Vagina (tissue), 2 donors: ENCODE measurements around the gene DCDC2C. TPM values are rescaled to one million over a fixed set of nuclear protein-coding genes. Genes with fewer than 3 reads are reported as not detected.
A peak's percentile ranks its signal among the peaks of the same experiment; 100 is the strongest.

ENCODE experiments used
- DNase-seq, 2 donors: peaks; one replicate each; pipeline ENCODE4 v3.0.0-alpha.2; 2017; ENCODE audit errors: extremely low spot score in 2 of 2
- H3K27ac ChIP-seq: fragments of 200-600 bp; sonication (generic); one replicate; pipeline ENCODE4 v1.5.1; 2019
- H3K27me3 ChIP-seq: fragments of 200-600 bp; sonication (generic); one replicate; pipeline ENCODE4 v1.5.1; 2019
- H3K36me3 ChIP-seq, 2 donors: fragments of 200-600 bp; sonication (generic); one replicate each; pipeline ENCODE4 v1.5.1; 2017 to 2019
- H3K4me1 ChIP-seq: fragments of 200-600 bp; sonication (generic); one replicate; pipeline ENCODE4 v1.5.1; 2019
- H3K4me3 ChIP-seq, 2 donors: fragments of 200-600 bp; sonication (generic); 1 replicate in 1 of 2; 2 replicates in 1 of 2; pipeline ENCODE4 v1.5.1; 2016 to 2019
- H3K9me3 ChIP-seq: fragments of 200-600 bp; sonication (generic); one replicate; pipeline ENCODE4 v1.5.1; 2019
- CTCF ChIP-seq, 3 experiments: fragments of 450-650 bp in 2 of 3; fragments of 200-600 bp in 1 of 3; sonication (generic) in 1 of 3; IDR thresholded peaks; one replicate each; pipeline ENCODE4 v1.5.1; 2017 to 2019; ENCODE audit warnings: antibody characterized with exemption in 3 of 3, mild to moderate bottlenecking in 2 of 3, moderate library complexity in 2 of 3
- POLR2A ChIP-seq, 2 donors: fragments of 450-650 bp; IDR thresholded peaks; one replicate each; pipeline ENCODE4 v1.6.1; 2017; ENCODE audit warnings: antibody characterized with exemption in 2 of 2, mild to moderate bottlenecking in 2 of 2, moderate library complexity in 2 of 2
- POLR2AphosphoS5 ChIP-seq, 2 donors: sonication (generic); formaldehyde crosslinking; IDR thresholded peaks; one replicate each; pipeline ENCODE4 v1.9.0; 2017; ENCODE audit warnings: antibody characterized with exemption in 2 of 2, mild to moderate bottlenecking in 2 of 2, low read depth in 1 of 2; ENCODE audit not compliant: insufficient read depth in 1 of 2
- intact Hi-C: fragments of 100-400 bp; cut with DNase I; formaldehyde crosslinking; loops from one replicate; pipeline ENCODE4 v1.15.1; 2023
- total RNA-seq: library from RNA; depleted of rRNA; stranded (reverse); fragments of >200 nt; gene quantifications from one replicate; pipeline ENCODE4 v1.2.3, GENCODE V29; 2016

Gene DCDC2C
- total RNA-seq, 1 donor from 2014 or later, result not detected

- Histone ChIP-seq H3K27ac (no peak overlapping the region), H3K4me3 (no peak overlapping the region), H3K36me3 (no peaks in the 10 kb centered on the region), H3K27me3 (no peaks in the 10 kb centered on the region), H3K9me3 (no peaks in the 10 kb centered on the region), H3K4me1 (no peaks in the 10 kb centered on the region)
- intact Hi-C loops, result no loop called here
- no peak for TF ChIP-seq POLR2AphosphoS5 (IDR thresholded peaks at IDR 0.05; ENCODE audit: insufficient read depth in 1 of 2, low read depth in 1 of 2)
- peak; percentile 42 to 43 for DNase-seq
These were observed 32.7 kb downstream of the DCDC2C start for GRCh38 chr2:3736112-3736511.

GRCh38 chr2:3737128-3737527, 33.8 kb downstream of the DCDC2C start:
- H3K27ac ChIP-seq, result no peak overlapping the region
- intact Hi-C loops, result no loop called here

GRCh38 chr2:3738454-3738853, 35.1 kb downstream of the DCDC2C start:
- no peaks in the 10 kb centered on the region for H3K36me3 ChIP-seq
- DNase-seq, result no peak
- intact Hi-C loops, result no loop called here

More at GRCh38 chr2:3737128-3737527, 33.8 kb downstream of the DCDC2C start:
- Histone ChIP-seq H3K4me3 (no peak overlapping the region), H3K36me3 (no peaks in the 10 kb centered on the region), H3K27me3 (no peaks in the 10 kb centered on the region), H3K9me3 (no peaks in the 10 kb centered on the region), H3K4me1 (no peaks in the 10 kb centered on the region)
- DNase-seq, result peak; percentile 42 to 72
- TF ChIP-seq POLR2AphosphoS5 (IDR thresholded peaks at IDR 0.05; ENCODE audit: insufficient read depth in 1 of 2, low read depth in 1 of 2) (no peak), CTCF (IDR thresholded peaks at IDR 0.05) (no peak), POLR2A (IDR thresholded peaks at IDR 0.05) (no peak)

GRCh38 chr2:3739313-3739712, 35.9 kb downstream of the DCDC2C start:
- no peak for TF ChIP-seq POLR2A (IDR thresholded peaks at IDR 0.05)
- H3K9me3 ChIP-seq, result no peaks in the 10 kb centered on the region
- no peak overlapping the region for H3K27ac ChIP-seq
- DNase-seq, result no peak
- no peaks in the 10 kb centered on the region for H3K27me3 ChIP-seq
- no peaks in the 10 kb centered on the region for H3K4me1 ChIP-seq
- H3K36me3 ChIP-seq, result no peaks in the 10 kb centered on the region
- intact Hi-C loops, result no loop called here
- H3K4me3 ChIP-seq, result no peak overlapping the region

More at GRCh38 chr2:3738454-3738853, 35.1 kb downstream of the DCDC2C start:
- H3K27ac ChIP-seq, result no peak overlapping the region
- H3K27me3 ChIP-seq, result no peaks in the 10 kb centered on the region
- no peak overlapping the region for H3K4me3 ChIP-seq
- no peaks in the 10 kb centered on the region for H3K9me3 ChIP-seq
- no peaks in the 10 kb centered on the region for H3K4me1 ChIP-seq
- TF ChIP-seq POLR2AphosphoS5 (IDR thresholded peaks at IDR 0.05; ENCODE audit: insufficient read depth in 1 of 2, low read depth in 1 of 2) (no peak), POLR2A (IDR thresholded peaks at IDR 0.05) (no peak), CTCF (IDR thresholded peaks at IDR 0.05) (no peak)

- Histone ChIP-seq H3K9me3 (no peaks in the 10 kb centered on the region), H3K4me3 (no peak overlapping the region), H3K27ac (no peak overlapping the region), H3K27me3 (no peaks in the 10 kb centered on the region), H3K36me3 (no peaks in the 10 kb centered on the region), H3K4me1 (no peaks in the 10 kb centered on the region)
- no peak for DNase-seq
- intact Hi-C loops, result no loop called here
- TF ChIP-seq POLR2A (IDR thresholded peaks at IDR 0.05), result no peak
- no peak for TF ChIP-seq CTCF (IDR thresholded peaks at IDR 0.05)
- TF ChIP-seq POLR2AphosphoS5 (IDR thresholded peaks at IDR 0.05; ENCODE audit: insufficient read depth in 1 of 2, low read depth in 1 of 2), result no peak
These were observed 38.0 kb downstream of the DCDC2C start for GRCh38 chr2:3741396-3741795.

- Histone ChIP-seq H3K27me3 (no peaks in the 10 kb centered on the region), H3K9me3 (no peaks in the 10 kb centered on the region), H3K4me1 (no peaks in the 10 kb centered on the region), H3K4me3 (no peak overlapping the region), H3K36me3 (no peaks in the 10 kb centered on the region), H3K27ac (no peak overlapping the region)
- intact Hi-C loops, result no loop called here
- TF ChIP-seq POLR2AphosphoS5 (IDR thresholded peaks at IDR 0.05; ENCODE audit: insufficient read depth in 1 of 2, low read depth in 1 of 2), result no peak
- TF ChIP-seq POLR2A (IDR thresholded peaks at IDR 0.05), result no peak
- TF ChIP-seq CTCF (IDR thresholded peaks at IDR 0.05), result no peak
- DNase-seq, result no peak
These were observed 38.7 kb downstream of the DCDC2C start for GRCh38 chr2:3741867-3742602.
